GM19043 (cell line): Measurements from ENCODE around the gene RRP36.
"Not testable (repeated sequence)": the region's sequence is repeated elsewhere in the genome, so short reads cannot be mapped to it uniquely, and the experiment has no call there.

ENCODE experiments used
- ATAC-seq: cut with Tn5 transposase; IDR thresholded peaks from one replicate; pipeline ENCODE4 v1.9.1; 2021; ENCODE audit warnings: low read depth; ENCODE audit not compliant: unreplicated experiment

RRP36 gene

DNA sequence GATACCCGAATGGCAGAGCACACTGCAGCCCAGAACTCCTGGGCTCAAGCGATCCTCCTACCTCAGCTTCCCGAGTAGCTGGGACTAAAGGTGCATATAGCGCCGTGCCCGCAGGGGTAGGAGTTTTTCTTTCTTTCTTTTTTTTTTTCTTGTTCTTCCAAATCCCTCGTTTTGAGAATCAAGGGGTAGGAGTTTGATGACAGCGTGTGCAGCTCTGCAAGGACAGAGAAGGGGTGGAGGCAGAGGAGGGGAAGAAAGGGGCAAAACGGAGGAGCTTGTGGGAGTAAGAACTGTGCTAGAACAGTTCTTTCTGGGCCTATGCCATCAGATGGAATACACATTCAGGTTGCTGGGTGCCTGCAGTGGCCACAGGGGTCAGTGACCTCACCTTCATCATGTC lies 15.3 kb downstream of the RRP36 start:
- ATAC-seq: no peak

GRCh38 chr6:43037197-43037596 lies 15.8 kb downstream of the RRP36 start:
- no peak for ATAC-seq

- no peak for ATAC-seq
Observed at GRCh38 chr6:43037706-43038105, 16.3 kb downstream of the RRP36 start.

GRCh38 chr6:43038727-43039126 lies 17.3 kb downstream of the RRP36 start:
- ATAC-seq: no peak

GRCh38 chr6:43040542-43041257 lies 19.3 kb downstream of the RRP36 start:
- no peak for ATAC-seq

GRCh38 chr6:43041475-43041874 lies 20.1 kb downstream of the RRP36 start:
- ATAC-seq: not testable (repeated sequence)

- no peak for ATAC-seq
Observed at GRCh38 chr6:43043310-43043709, 21.9 kb downstream of the RRP36 start.

DNA sequence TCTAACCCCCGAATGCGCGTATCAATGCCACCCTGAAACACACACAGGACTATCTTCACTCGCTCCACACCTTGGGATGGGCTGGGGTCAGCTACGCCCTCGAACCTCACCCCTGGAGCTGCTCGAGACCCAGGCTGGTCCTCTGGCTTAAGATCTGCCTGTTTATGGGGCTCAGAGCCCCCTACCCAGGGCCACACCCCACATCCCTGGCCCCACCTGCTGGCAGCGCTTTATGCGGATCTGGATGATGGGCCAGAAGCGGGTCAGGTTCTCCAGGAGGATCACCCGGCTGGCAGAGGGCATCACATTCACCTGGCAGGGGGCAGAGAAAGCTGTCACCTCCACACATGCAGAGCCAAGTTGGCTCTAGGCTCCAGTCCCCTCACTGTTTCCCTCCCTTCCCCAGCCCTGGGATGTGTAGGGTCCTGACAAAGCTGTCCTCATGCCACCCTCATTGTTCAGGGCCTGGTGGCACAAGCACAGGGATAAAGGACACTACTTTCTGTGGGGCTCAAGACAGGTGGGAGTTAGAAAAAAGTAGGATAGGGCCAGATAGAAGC lies 24.0 kb downstream of the RRP36 start:
- no peak for ATAC-seq

GRCh38 chr6:43047998-43048397 lies 26.6 kb downstream of the RRP36 start:
- ATAC-seq: no peak

GRCh38 chr6:43050981-43051380 lies 29.6 kb downstream of the RRP36 start:
- ATAC-seq: no peak

DNA sequence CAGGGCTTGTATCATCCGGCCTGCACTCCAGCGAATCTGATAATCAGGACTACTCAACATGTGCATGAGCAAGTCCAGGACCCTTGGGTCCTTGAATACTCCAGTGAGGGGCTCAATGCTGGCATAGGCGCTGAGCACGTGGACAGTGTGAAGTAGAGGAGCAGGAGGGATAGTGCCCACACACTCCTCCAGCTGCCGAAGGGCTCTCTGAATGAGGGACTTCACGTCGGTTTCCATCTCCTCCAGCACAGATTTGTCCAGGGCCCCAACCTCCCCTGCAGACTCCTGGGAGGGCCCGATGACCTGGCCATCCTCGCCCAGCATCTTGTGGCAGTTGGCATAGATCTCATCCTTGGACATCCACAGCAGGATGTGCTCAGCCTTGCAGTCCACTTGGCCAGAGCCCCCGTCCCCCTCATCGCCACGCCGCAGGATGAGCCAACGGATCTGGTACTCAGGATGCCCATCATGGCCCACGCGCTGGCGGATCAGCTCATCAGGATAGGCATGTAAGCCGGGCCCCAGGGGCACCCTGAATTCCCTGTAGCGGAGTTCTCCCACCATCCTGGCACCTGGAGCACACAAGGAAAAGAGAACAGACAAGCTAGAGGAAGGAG lies 30.9 kb downstream of the RRP36 start:
- ATAC-seq: no peak

DNA sequence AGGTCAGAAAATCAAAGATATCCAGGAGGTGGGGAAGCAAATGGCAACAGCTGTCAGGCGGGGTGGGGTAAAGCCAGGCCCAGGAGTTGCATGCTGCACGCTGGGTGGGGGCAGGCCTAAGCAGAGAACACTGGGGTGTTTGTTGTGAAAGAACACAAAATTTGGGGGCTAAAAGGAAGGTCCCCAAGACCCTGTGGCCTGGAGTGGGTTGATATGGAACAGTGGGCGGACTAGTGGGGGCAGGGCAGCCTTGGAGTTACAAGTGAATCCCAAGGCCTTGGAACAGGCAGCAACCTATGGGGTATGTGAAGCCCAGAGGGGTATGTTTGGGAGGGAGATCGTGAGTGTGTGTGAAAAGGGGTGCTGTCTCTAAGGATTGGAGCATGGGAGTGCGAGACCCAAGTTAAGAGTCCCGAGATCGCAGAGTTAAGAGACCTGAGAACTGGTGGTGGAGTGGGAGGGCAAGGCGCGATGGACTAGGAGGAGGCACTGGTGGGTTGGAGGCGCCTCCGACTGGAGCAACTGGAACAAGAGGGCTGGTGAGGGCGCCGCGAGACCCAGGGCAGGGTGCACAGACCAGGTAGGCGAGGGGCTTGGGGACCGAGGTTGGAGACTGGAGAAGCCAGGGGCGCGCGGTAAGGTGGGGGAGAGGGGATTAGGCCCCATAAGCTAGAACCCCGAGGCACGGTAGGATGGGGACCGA lies 31.6 kb downstream of the RRP36 start:
- ATAC-seq: peak; percentile 18

DNA sequence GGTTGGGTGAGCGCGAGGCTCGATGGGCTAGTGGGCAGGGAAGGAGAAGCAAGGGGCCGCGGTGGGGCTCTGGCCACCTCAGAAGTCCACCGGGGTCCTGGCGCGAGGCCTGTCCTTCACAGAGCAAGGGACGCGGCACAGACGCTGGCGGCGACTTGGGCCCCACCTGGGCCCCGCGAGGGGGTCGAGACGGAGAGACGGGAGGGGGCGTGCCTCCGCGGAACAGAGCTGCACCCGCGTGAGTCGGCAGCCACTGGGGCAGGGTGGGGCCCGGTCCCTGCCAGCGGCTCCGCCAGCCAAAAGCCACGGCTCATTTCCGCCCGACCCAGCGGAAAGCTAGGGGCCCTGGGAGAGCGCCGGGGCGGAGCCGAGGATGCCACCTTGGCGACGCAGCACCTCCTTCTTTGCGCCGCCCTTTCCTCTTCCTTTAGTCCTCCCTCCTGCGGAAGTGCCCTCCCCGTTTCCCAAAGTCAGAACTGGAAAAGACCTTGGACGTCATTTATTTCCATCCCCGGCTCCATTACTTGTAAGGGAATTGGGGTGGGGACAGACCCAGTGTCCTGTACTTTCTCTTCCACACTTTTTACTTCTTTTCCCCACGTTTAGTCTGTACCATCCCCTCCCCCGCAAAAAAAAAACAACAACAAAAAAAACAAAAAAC lies 32.3 kb downstream of the RRP36 start, which contains the start of gene CUL7:
Gene CUL7 (minus strand): TSS at position 307 of the 661 bp plus-strand sequence. CDS start 1,063 bp downstream, outside the sequence.
- ATAC-seq: peak; percentile 84

DNA sequence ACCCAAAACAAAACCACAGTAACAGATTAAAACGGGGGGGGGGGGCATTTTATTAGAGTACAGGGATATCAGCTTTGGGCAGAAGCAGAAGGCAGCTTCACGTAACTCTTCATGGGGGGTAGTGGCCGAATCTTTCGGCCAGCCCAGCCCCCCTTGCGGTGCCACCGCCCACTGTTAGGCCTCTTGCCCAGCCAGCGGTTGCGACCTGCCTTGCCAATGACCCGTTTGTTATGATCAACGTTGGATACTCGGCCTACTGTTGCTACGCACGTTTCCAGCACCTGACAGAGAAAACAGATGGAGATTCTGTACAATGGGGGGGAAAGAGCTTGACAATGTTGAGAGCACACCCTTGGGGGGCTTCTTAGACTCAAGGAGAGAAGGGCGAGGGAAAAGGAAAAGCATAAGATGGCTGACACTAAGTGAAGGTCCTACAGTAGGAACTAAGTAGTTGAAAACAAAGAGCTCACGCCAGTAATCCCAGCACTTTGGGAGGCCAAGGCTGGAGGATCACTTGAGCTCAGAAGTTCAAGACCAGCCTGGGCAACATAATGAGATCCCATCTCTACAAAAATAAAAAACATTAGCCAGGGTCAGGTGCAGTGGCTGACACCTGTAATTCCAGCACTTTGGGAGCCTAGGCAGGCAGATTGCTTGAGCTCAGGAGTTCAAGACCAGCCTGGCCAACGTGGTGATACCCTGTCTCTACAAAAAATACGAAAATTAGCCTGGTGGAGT lies 33.0 kb downstream of the RRP36 start:
- ATAC-seq: no peak

GRCh38 chr6:43055966-43056365 lies 34.5 kb downstream of the RRP36 start:
- no peak for ATAC-seq

- no peak for ATAC-seq
Observed at GRCh38 chr6:43058531-43058930, 37.1 kb downstream of the RRP36 start.

DNA sequence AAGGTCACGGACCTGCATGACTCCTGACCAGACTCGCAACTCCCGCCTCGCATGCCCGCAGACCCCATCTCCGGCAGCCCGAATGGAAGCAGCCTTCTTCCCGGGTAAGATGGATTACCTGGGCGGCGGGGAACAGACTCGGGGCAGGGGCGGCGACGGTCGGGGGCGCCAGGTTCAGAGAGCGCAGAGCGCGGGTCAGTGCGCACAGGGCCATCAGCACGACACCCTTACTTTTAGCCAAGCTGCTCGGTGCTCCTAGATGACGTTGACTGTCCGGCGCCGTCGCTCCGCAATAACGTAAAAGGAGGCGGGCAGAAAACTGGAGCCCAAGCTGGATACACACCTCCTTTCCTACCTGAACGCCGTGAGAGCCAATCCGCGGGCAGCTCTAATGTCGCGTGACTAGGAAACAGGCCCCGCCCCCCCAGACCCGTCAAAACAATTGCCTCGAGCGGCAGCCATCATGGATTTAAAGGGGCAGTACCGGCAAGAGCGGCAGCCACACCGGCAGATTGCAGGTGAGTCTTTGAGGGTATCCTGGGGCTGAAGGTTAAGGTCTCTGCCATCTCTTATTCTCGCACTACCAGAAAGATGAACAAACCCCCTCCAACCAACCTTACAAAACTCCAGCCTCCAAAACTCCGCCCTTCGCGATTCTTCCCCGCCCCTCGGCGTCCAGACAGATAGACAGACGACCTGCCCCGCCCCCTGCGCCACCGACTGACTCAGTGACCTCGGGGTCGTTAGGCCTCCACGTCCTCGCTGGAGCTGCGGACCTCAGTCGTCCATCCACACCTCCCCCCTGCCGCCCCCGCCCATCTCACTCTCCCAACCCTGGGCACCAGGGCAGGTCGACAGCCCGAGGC lies 38.0 kb downstream of the RRP36 start, which contains the start of the genes KLC4 and MRPL2:
Gene KLC4 (plus strand): TSS at position 464 of the 866 bp plus-strand sequence. CDS start 1,705 bp downstream, outside the sequence.
Gene MRPL2 (minus strand): TSS at position 267 of the 866 bp plus-strand sequence. CDS start 53 bp downstream, at position 214.
- ATAC-seq: peak; percentile 93

- no peak for ATAC-seq
Observed at GRCh38 chr6:43060034-43060754, 38.8 kb downstream of the RRP36 start.
